ENCODE data around the gene CNPPD1. TPM values are rescaled to one million over a fixed set of nuclear protein-coding genes. Genes with fewer than 3 reads are reported as not detected.
A peak's percentile ranks its signal among the peaks of the same experiment; 100 is the strongest.

CNPPD1 gene
- total RNA-seq = 100 to 1,000 TPM in 2 of 3 donors, 10 to 100 TPM in 1; 90.4 to 138 (median 110) TPM
- long read RNA-seq, donor 1, transcript CNPPD1-204 (9 exons, 1,154 nt) = minor isoform, 5 of 228 reads
- long read RNA-seq, donor 1, transcript CNPPD1-203 (7 exons, 919 nt) = minor isoform, 5 of 228 reads
- long read RNA-seq, donor 1, transcript CNPPD1-201 (8 exons, 2,060 nt) = major isoform, 189 of 228 reads
- long read RNA-seq, donor 1, partial matches to known transcripts = 8 of 228 reads
- long read RNA-seq, donor 1, other reads (novel, unspliced or antisense) = 20 of 228 reads
- long read RNA-seq, donor 2, transcript CNPPD1-201 (8 exons, 2,060 nt) = major isoform, 46 of 80 reads
- long read RNA-seq, donor 2, partial matches to known transcripts = 24 of 80 reads
- long read RNA-seq, donor 2, other reads (novel, unspliced or antisense) = 7 of 80 reads

DNA sequence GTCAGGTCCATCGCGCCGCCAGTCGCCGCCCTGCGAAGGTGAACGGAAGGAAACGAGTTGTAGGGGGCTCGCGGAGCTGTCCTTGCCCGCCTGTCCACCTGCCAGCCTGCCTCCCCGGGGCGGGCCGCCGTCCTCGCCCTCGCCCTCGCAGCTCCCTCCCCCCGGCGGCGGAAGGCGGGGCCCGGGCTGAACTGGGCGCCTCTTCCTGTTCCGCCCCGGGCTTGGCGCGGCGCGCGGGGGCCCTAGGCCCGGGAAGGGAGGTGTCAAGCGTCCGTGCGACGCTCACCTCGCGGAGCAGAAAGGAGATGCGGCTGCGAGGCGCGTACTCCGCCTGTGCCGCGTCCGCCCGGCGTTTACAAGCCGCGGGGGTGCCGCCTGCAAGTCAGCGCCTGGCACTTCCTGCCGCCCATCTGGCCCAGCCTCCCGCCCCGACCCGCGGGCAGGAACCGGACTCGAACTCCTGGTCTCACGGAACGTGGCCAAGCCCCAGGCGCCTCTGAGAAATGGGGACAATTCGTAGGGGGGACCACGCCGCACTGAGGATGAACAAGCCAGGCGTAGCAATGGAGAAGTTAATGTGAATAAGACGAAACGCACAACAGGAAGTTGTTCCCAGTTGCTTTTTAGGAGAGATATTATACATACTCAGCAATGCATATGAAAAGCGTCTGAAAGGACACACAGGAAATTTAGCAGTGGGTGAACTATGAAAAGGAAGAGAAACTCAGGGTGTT is at the start of gene CNPPD1:
Gene CNPPD1, minus strand, starts transcription at position 108 of the 734 bp plus-strand sequence. Its CDS starts 97 bp downstream, at position 11.
- DNase-seq = peak; percentile 93 to 96 (median 95)
- Histone ChIP-seq H3K36me3 (ENCODE audit: low read depth) (peaks cover 4% of the 10 kb centered on the region), H3K4me3 (peak within 1 kb of the TSS; percentile 91), H3K4me1 (ENCODE audit: low read depth) (peaks cover 27% of the 10 kb centered on the region), H3K9me3 (no peaks in the 10 kb centered on the region)
- intact Hi-C loops (cut with DNase I, micrococcal nuclease) = no loop called here
- peak; percentile 89 for ATAC-seq
- TF ChIP-seq, protein P1, sequence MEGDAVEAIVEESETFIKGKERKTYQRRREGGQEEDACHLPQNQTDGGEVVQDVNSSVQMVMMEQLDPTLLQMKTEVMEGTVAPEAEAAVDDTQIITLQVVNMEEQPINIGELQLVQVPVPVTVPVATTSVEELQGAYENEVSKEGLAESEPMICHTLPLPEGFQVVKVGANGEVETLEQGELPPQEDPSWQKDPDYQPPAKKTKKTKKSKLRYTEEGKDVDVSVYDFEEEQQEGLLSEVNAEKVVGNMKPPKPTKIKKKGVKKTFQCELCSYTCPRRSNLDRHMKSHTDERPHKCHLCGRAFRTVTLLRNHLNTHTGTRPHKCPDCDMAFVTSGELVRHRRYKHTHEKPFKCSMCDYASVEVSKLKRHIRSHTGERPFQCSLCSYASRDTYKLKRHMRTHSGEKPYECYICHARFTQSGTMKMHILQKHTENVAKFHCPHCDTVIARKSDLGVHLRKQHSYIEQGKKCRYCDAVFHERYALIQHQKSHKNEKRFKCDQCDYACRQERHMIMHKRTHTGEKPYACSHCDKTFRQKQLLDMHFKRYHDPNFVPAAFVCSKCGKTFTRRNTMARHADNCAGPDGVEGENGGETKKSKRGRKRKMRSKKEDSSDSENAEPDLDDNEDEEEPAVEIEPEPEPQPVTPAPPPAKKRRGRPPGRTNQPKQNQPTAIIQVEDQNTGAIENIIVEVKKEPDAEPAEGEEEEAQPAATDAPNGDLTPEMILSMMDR (IDR thresholded peaks at IDR 0.05) = no peak

GRCh38 chr2:219225350-219225749 is 48.6 kb upstream of the CNPPD1 start:
- ATAC-seq (no peak), DNase-seq (no peak)
- intact Hi-C loops (cut with DNase I, micrococcal nuclease) = no loop called here
- H3K9me3 ChIP-seq = no peaks in the 10 kb centered on the region
- peaks cover 10% of the 10 kb centered on the region for H3K36me3 ChIP-seq (ENCODE audit: low read depth)
- TF ChIP-seq, protein P1 (IDR thresholded peaks at IDR 0.05) = no peak
- H3K4me1 ChIP-seq (ENCODE audit: low read depth) = peaks cover 9% of the 10 kb centered on the region
- no peak overlapping the region for H3K4me3 ChIP-seq

DNA sequence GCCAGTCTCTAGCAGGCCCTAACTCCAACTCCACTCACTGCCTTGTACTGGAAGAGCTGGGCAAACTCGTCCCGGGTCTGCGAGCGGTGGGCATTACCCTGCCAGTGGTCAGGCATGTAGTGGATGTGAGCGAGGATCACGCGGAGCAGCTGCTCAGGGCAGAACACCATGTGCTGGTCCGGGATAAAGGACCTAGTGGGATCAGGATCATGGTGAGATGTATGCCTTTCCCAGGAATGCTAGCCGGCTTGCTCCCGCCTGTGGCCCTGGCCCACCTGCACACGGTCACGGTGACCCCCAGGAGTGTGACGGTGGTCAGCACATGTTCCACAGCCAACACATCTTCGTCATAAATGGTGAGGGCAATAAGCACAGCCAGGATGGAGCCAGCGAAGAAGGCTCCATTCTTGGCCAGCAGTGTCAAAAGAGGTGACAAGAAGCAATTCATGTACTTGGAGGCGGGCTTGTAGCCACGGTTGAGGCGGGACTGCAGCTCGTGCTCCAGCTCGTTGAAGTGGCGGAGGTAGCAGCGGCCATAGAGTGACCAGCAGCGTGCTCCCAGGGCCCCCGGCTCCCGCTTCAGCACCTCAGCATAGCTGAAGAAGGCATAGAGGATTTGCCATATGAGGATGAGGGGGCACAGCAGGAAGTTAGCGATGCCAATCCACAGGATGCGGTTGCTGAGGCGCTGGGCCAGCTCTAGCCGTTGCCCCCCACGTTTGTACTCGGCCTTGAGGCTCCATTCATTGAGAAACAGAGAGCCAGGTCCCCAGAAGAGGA is 47.3 kb upstream of the CNPPD1 start:
- ATAC-seq = no peak
- TF ChIP-seq, protein P1 (IDR thresholded peaks at IDR 0.05) = no peak
- intact Hi-C loops (cut with DNase I, micrococcal nuclease) = no loop called here
- Histone ChIP-seq H3K9me3 (no peaks in the 10 kb centered on the region), H3K36me3 (ENCODE audit: low read depth) (peaks cover 10% of the 10 kb centered on the region), H3K4me3 (no peak overlapping the region), H3K4me1 (ENCODE audit: low read depth) (peaks cover 14% of the 10 kb centered on the region)
- no peak for DNase-seq

DNA sequence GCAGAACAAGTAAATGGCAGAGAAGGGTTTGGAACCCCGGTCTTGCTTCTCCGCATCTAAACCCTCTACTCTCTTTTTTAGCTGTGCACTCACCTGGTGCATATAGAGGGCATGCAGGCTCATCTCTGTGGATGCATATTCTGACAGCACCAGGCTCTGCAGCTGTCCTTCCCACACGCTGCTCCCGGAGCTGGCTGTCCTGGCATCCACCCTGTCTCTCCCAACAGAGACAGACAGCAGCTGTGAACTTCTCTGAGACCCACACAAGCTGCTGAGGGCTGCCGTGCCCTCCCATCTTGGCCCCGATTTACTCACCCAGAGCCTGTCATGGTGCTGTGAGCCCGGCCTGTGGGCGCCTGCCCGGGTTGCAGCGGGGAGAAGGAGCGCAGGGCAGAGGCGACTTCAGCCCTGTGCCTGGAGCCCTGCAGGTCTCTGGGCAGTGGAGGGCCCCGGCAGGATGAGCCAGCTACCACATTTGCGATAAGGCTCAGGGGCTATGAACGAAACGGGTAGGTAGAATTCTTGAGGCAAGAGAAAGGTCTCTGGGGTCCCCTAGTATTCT is 45.3 kb upstream of the CNPPD1 start:
- Histone ChIP-seq H3K4me3 (no peak overlapping the region), H3K36me3 (ENCODE audit: low read depth) (peaks cover 10% of the 10 kb centered on the region), H3K4me1 (ENCODE audit: low read depth) (peaks cover 26% of the 10 kb centered on the region), H3K9me3 (no peaks in the 10 kb centered on the region)
- TF ChIP-seq, protein P1 (IDR thresholded peaks at IDR 0.05) = no peak
- ATAC-seq (no peak), DNase-seq (no peak)
- intact Hi-C loops (cut with DNase I, micrococcal nuclease) = no loop called here

All from mucosa of descending colon (tissue), 3 donors.